Measurements from ENCODE around the gene ARPC5. TPM values are rescaled to one million over a fixed set of nuclear protein-coding genes. Genes with fewer than 3 reads are reported as not detected.
A peak's percentile ranks its signal among the peaks of the same experiment; 100 is the strongest.
"Not testable (repeated sequence)": the region's sequence is repeated elsewhere in the genome, so short reads cannot be mapped to it uniquely, and the experiment has no call there.

The ARPC5 gene
- total RNA-seq, 1 donor from 2014 or later, result 149 TPM

DNA sequence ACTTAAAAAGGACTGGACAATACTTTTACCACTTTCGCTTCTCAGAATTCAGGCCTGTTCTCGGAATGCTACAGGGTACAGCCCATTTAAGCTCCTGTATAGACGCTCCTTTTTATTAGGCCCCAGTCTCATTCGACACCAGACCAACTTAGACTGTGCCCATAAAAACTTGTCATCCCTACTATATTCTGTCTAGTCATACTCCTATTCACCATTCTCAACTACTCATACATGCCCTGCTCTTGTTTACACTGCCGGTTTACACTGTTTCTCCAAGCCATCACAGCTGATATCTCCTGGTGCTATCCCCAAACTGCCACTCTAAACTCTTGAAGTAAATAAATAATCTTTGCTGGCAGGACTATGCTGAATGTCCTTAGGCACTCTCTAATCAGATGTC lies 17.4 kb downstream of the ARPC5 start:
- H3K27me3 Mint-ChIP-seq; DNase-seq; H3K4me3 Mint-ChIP-seq; H3K27ac Mint-ChIP-seq; H3K36me3 Mint-ChIP-seq (ENCODE audit: low read depth); H3K9me3 Mint-ChIP-seq; intact Hi-C loops (cut with micrococcal nuclease); H3K4me1 Mint-ChIP-seq: not testable (repeated sequence)

DNA sequence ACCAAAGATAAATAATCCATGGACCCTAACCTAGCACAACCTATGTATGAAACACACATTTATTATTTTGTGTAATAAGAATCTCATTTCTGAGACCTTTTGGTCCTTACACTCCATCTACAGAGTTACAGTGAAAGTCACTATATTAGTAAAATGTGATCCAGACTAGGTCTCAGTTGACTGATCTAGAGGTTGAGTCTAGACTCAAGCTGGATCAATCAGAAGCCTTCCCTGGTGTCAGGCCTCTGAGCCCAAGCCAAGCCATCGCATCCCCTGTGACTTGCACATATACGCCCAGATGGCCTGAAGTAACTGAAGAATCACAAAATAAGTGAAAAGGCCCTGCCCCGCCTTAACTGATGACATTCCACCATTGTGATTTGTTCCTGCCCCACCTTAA lies 22.6 kb downstream of the ARPC5 start:
- H3K27me3 Mint-ChIP-seq, result peaks cover 15% of the 10 kb centered on the region

DNA sequence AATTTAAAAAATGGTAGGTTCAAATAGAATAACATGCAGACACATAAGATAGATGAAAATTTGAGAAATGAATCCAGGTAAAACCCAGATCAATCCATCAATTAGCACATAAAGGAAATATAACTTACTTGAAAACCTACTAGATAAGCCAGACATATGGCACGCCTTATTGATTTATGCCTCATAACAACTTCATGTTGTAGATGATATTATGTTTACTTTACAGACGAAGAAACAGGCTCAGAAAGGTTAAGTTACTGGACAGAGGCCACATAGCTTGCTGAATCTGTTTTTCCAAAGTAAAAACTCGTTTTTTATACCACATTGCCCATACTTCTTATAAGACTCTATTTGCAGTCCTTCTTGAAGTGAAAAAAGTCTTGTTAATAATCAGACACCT lies 23.2 kb downstream of the ARPC5 start:
- no peak for DNase-seq
- no peak overlapping the region for H3K4me3 Mint-ChIP-seq
- H3K27me3 Mint-ChIP-seq, result peaks cover 15% of the 10 kb centered on the region
- peaks cover 5% of the 10 kb centered on the region for H3K4me1 Mint-ChIP-seq
- intact Hi-C loops (cut with micrococcal nuclease), result no loop called here
- H3K9me3 Mint-ChIP-seq, result no peaks in the 10 kb centered on the region
- no peaks in the 10 kb centered on the region for H3K36me3 Mint-ChIP-seq (ENCODE audit: low read depth)
- no peak overlapping the region for H3K27ac Mint-ChIP-seq

More for the DNA sequence above, 22.6 kb downstream of the ARPC5 start:
- H3K4me1 Mint-ChIP-seq; H3K9me3 Mint-ChIP-seq; H3K4me3 Mint-ChIP-seq; DNase-seq; H3K36me3 Mint-ChIP-seq (ENCODE audit: low read depth); intact Hi-C loops (cut with micrococcal nuclease); H3K27ac Mint-ChIP-seq: not testable (repeated sequence)

DNA sequence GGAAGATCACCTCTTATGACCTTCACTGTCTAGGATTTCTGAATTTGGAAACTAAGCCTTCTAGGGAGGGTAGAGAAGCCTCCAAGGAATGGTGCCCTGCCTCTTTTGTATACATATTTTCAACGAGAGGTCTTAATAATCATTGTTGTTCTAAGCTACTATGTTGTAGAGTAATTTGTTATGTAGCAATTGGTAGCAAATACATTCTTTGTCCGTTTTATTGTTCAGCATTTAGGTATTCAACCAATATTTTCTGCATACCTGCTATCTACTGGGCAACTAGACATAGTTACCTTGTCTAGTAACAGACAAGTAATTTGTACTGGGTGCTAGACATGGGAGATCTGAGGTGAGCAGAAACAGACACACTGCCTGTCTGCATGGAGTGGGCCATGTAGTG lies 24.6 kb downstream of the ARPC5 start:
- Mint-ChIP-seq H3K27me3 (peaks cover 15% of the 10 kb centered on the region), H3K9me3 (no peaks in the 10 kb centered on the region), H3K4me1 (peaks cover 6% of the 10 kb centered on the region)

DNA sequence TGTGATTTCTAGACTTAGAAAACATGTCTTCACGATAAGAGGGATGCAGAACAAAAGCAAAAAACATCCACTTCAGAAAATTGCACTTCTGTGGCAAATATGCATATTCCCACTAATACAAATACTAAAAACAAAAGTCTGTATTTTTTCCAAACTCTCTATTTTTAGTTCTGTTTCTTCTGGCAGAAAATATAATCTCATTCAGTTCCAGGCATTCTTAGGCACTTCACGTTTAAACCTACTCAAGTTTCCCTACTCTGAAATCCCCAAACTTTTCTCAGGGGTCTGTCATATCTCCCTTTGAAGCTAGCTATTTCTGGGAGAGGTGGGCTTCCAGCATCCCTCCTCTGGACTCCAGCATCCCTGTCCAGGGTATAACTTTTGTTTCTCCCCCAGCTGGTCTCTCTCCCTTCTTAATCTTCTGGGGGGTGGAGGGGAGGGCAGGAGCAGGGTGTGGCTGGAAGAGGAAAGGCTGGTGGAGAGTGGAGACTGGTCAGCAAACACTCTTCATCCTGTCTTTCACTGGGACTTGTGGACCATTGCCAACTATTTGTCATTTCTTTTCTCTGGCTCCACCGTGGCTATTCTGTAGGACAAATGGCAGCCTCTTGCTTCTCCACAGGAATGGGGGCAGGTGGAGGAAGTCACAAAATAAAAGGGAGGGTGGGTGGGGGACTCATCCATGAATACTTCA lies 25.7 kb downstream of the ARPC5 start:
- Mint-ChIP-seq H3K4me1 (peaks cover 8% of the 10 kb centered on the region), H3K27ac (no peak overlapping the region), H3K36me3 (ENCODE audit: low read depth) (no peaks in the 10 kb centered on the region), H3K9me3 (no peaks in the 10 kb centered on the region), H3K27me3 (peaks cover 15% of the 10 kb centered on the region), H3K4me3 (no peak overlapping the region)
- DNase-seq, result no peak
- intact Hi-C loops (cut with micrococcal nuclease), result no loop called here

More for the DNA sequence above, 24.6 kb downstream of the ARPC5 start:
- intact Hi-C loops (cut with micrococcal nuclease), result no loop called here
- Mint-ChIP-seq H3K4me3 (no peak overlapping the region), H3K36me3 (ENCODE audit: low read depth) (no peaks in the 10 kb centered on the region), H3K27ac (no peak overlapping the region)
- no peak for DNase-seq

DNA sequence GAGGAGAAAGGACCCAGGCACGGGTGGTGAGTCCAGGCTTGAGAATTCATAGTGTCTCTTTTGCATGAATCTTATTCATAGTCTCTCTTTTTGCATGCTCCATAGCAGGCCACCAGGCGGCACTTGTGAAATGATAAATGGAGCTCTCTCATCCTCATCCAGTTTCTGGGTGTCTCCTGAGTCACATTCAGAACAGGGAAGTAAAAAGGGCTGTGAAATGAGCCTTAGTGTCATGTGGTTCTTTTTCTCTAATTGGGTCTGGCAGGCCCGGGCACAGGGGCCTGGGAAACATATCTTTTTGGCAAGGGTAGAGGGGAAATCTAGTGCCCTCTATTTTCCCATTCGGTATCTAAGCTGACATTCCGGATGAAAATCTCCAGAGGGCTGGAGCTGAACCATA lies 26.3 kb downstream of the ARPC5 start:
- Mint-ChIP-seq H3K4me1 (peaks cover 8% of the 10 kb centered on the region), H3K9me3 (no peaks in the 10 kb centered on the region), H3K4me3 (no peak overlapping the region), H3K27ac (no peak overlapping the region), H3K27me3 (peaks cover 15% of the 10 kb centered on the region), H3K36me3 (ENCODE audit: low read depth) (no peaks in the 10 kb centered on the region)
- no peak for DNase-seq
- intact Hi-C loops (cut with micrococcal nuclease), result no loop called here

DNA sequence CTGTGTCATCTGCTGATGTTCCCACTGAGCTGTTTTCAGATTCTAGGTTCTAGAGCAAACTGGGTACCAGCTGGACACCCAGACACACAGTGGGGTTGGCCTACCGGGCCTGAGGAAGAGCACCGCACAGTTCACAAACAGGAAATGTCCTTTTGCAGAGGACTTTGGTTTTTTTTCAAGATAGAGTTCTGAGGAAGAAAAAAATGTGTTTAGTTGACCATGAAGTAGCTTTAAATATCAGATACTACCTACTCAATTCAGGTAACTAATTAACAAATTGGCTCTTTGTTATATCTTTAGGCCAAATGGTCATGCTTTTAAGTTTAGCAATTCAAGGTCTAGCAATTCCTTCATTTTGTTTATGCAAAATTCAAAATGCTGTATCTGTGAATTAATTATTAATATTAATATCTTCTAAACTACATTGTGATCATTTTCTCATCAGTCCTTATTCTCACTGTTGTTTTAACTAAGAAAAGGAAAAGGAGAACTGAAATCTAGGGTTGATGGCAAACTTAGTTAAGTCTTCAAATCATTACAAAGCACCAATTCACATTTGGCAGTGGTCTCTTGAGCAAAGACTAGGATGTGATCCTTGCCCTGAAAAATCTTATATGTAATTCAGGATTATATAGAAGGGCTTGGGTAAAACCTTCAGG lies 28.1 kb downstream of the ARPC5 start:
- Mint-ChIP-seq H3K27ac (no peak overlapping the region), H3K4me3 (no peak overlapping the region), H3K36me3 (ENCODE audit: low read depth) (no peaks in the 10 kb centered on the region), H3K9me3 (no peaks in the 10 kb centered on the region), H3K4me1 (peaks cover 15% of the 10 kb centered on the region), H3K27me3 (peaks cover 15% of the 10 kb centered on the region)
- intact Hi-C loops (cut with micrococcal nuclease), result no loop called here
- no peak for DNase-seq

DNA sequence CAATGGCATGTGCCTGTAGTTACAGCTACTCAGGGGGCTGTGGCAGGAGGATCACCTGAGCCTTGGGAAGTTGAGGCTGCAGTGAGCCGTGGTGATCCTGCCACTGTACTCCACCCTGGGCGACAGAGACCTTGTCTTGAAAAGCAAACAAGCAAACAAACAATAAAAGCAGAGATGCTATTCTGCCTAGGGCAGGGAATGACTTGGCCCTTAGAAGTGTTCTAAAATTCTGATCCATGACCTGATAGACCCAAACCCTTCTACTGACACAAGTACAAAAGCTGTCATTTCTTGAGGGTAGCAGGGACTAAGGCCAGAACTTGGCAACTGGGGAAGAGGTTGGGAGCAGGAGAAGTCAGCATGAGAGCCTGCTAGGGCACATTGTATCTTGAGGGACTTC lies 29.7 kb downstream of the ARPC5 start:
- Mint-ChIP-seq H3K36me3 (ENCODE audit: low read depth) (no peaks in the 10 kb centered on the region), H3K4me3 (no peak overlapping the region), H3K4me1 (peaks cover 15% of the 10 kb centered on the region), H3K27ac (no peak overlapping the region), H3K9me3 (no peaks in the 10 kb centered on the region), H3K27me3 (peaks cover 11% of the 10 kb centered on the region)
- DNase-seq, result no peak
- intact Hi-C loops (cut with micrococcal nuclease), result no loop called here

DNA sequence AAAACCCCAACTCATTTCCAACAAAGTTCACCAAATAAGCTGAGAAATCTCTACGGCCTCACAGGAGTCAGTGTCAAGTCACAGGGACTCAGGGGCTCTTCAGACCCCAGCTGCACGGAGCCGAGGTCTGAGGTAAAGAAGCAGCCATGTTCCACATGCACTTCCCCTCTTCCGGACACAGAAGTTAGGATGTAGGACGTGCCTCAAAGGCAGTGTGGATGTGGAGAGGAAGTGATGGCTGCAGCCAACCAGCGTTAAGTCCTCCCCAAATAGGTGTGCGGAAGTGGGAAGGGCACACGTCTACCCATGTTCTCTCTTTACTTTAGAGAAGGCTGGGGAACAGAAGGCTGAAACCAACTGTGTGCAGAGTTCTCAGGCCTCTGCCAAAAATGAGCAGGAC lies 30.8 kb downstream of the ARPC5 start:
- Mint-ChIP-seq H3K27ac (no peak overlapping the region), H3K27me3 (peaks cover 5% of the 10 kb centered on the region), H3K4me3 (no peak overlapping the region), H3K4me1 (peaks cover 15% of the 10 kb centered on the region), H3K9me3 (no peaks in the 10 kb centered on the region), H3K36me3 (ENCODE audit: low read depth) (no peaks in the 10 kb centered on the region)
- intact Hi-C loops (cut with micrococcal nuclease), result no loop called here
- DNase-seq, result no peak

DNA sequence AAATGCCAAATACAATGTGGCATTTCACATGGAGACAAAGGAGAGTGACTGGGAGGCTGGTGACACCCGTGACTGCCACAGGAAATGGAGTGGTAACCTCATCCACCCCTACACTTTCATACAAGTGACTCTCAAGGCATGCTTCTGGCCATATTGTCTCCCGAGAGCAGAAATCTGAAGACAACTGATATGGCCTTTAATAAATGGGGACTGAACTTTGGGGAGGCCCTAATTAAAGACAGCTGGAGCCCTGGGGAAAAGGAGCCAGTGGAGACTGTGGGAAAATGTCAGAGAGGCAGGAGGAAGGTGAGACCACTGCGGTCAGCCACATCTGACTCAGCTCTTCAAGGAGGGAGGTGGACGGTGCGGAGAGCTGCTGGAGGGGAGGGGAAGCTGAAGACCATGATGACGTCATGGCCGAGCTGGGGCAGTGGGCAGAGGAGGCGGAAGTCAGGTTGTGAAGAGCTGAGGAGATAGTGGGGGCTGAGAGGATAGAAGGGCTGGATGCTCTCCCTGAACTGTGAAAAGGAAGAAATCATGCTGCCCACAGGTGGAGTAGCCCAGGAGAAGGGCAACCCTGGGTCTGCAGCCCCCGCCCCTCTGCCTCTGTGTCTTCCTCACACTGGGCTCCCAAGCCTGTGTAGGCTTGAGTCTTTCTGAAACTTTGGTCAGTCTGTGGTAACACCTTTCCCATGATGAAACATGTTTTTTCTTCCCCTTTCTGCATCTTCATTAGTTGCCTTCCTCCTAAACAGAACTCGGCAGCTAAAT lies 31.4 kb downstream of the ARPC5 start:
- Mint-ChIP-seq H3K27me3 (peaks cover 5% of the 10 kb centered on the region), H3K9me3 (no peaks in the 10 kb centered on the region), H3K36me3 (ENCODE audit: low read depth) (no peaks in the 10 kb centered on the region), H3K27ac (no peak overlapping the region), H3K4me3 (no peak overlapping the region), H3K4me1 (peaks cover 15% of the 10 kb centered on the region)
- DNase-seq, result no peak
- intact Hi-C loops (cut with micrococcal nuclease), result no loop called here

DNA sequence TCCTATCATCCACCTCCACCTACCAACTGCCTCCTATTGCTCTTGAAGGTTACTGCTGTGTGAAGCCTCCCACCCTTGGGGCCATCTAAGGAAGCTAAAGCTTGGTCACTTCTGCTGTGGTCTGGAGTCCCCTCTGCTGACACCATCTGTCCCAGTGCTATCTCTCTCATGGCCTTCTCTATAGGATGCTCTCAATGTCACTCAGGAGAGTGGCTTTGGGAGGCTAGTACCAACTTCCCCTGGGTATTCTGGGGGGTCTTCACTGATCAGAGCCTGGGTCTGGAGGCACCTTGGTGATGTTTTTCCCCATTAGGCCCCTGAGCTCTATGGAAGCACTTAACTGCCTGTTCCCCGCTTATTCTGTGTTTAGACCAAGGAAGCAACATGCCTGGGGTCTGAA lies 33.1 kb downstream of the ARPC5 start:
- Mint-ChIP-seq H3K36me3 (ENCODE audit: low read depth) (no peaks in the 10 kb centered on the region), H3K27ac (no peak overlapping the region), H3K9me3 (no peaks in the 10 kb centered on the region), H3K4me3 (no peak overlapping the region), H3K27me3 (no peaks in the 10 kb centered on the region), H3K4me1 (peaks cover 19% of the 10 kb centered on the region)
- DNase-seq, result no peak
- intact Hi-C loops (cut with micrococcal nuclease), result no loop called here

DNA sequence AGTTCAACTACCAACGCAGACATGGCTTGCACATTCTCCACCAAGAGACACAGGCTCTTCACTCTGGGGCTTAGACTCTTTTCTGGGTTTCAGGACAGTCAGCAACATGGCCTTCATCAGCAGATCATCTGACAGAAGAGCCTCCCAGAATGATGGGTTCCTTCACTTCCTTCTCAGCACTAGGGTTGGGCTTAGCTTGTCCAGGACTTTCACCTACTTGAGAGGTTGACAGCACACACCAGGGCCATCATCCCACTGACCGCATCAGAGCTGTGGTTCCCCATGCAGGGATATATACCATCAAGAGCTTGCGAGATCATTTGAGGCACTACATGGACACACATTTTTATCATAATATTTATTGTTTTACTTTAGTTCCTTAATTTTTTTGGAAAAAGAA lies 34.9 kb downstream of the ARPC5 start:
- no peak overlapping the region for H3K27ac Mint-ChIP-seq
- H3K36me3 Mint-ChIP-seq (ENCODE audit: low read depth), result no peaks in the 10 kb centered on the region
- intact Hi-C loops (cut with micrococcal nuclease), result no loop called here
- H3K4me1 Mint-ChIP-seq, result peaks cover 17% of the 10 kb centered on the region
- no peaks in the 10 kb centered on the region for H3K27me3 Mint-ChIP-seq
- no peaks in the 10 kb centered on the region for H3K9me3 Mint-ChIP-seq
- DNase-seq, result no peak
- no peak overlapping the region for H3K4me3 Mint-ChIP-seq

DNA sequence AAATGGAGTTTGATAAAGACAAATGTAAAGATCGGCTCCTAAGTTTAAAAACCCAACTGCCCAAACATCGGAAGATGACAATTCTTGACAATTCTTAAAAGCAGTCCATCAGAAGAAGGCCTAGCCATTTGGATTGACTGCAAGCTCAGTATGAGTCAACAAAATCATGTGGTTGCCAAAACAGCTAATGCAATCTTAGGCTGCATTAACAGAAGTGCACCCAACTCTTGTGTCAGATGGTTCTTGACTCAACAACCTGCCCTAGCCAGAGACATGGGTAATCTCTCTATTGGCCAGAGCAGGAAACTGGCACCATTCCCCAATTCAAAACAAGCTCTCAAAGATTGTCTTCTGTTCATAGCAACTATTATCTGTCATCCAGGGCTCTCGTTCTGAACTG lies 35.4 kb downstream of the ARPC5 start:
- no peaks in the 10 kb centered on the region for H3K36me3 Mint-ChIP-seq (ENCODE audit: low read depth)
- H3K27ac Mint-ChIP-seq, result no peak overlapping the region
- H3K4me3 Mint-ChIP-seq, result no peak overlapping the region
- no peak for DNase-seq
- intact Hi-C loops (cut with micrococcal nuclease), result no loop called here
- H3K9me3 Mint-ChIP-seq, result no peaks in the 10 kb centered on the region
- H3K27me3 Mint-ChIP-seq, result no peaks in the 10 kb centered on the region
- peaks cover 17% of the 10 kb centered on the region for H3K4me1 Mint-ChIP-seq

DNA sequence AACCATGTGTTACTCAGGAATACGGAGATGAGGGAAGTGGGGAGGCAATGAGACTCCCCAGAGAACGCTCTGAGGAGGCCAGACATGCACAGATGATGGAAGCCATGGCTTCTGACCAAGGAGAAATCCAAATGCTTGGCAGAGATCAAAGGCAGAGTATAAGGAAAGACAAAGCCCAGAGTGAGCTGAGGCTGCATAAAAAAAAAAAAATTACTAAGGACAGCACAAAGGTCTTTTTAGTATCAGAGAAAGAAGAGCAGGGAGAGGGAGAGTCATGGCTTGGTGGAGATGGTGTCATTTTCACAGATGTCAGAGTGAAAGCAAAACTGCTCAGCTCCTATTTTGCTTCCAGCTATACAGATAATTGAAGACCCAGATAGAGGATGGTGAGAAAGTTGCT lies 37.2 kb downstream of the ARPC5 start:
- intact Hi-C loops (cut with micrococcal nuclease), result no loop called here
- Mint-ChIP-seq H3K36me3 (ENCODE audit: low read depth) (no peaks in the 10 kb centered on the region), H3K4me1 (peaks cover 12% of the 10 kb centered on the region), H3K27ac (peak overlapping the region; percentile 21), H3K27me3 (no peaks in the 10 kb centered on the region), H3K4me3 (peak overlapping the region; percentile 16), H3K9me3 (no peaks in the 10 kb centered on the region)
- no peak for DNase-seq

Data from activated CD4-positive, alpha-beta T cell treated with anti-CD3 and anti-CD28 coated beads, Interleukin-2, amount 10 ng/mL, durations not matched to agents 24 days and 14 days (primary cell).